ENCODE data around the gene SAMSN1.

Gene SAMSN1

GRCh38 chr21:14545906-14546480 lies at the start of gene SAMSN1:
TSS of gene SAMSN1 (minus strand) at chr21:14546315. CDS start at chr21:14546261, 54 bp downstream.
- DNase-seq: peak; percentile 36 to 75

- no peak for DNase-seq
Measured at GRCh38 chr21:14595449-14595848, 49.3 kb upstream of the SAMSN1 start.

- DNase-seq: no peak
Measured at GRCh38 chr21:14594967-14595366, 48.9 kb upstream of the SAMSN1 start.

GRCh38 chr21:14593230-14593629 lies 47.1 kb upstream of the SAMSN1 start:
- DNase-seq: no peak

- no peak for DNase-seq
Measured at GRCh38 chr21:14592296-14593000, 46.3 kb upstream of the SAMSN1 start.

GRCh38 chr21:14591882-14592281 lies 45.8 kb upstream of the SAMSN1 start:
- no peak for DNase-seq

- DNase-seq: no peak
Measured at GRCh38 chr21:14591377-14591776, 45.3 kb upstream of the SAMSN1 start.

GRCh38 chr21:14589855-14590563 lies 43.9 kb upstream of the SAMSN1 start:
- DNase-seq: no peak

- DNase-seq: no peak
Measured at GRCh38 chr21:14587266-14587665, 41.2 kb upstream of the SAMSN1 start.

- DNase-seq: no peak
Measured at GRCh38 chr21:14585122-14585521, 39.0 kb upstream of the SAMSN1 start.

GRCh38 chr21:14584357-14585095 lies 38.4 kb upstream of the SAMSN1 start:
- DNase-seq: no peak

GRCh38 chr21:14583629-14584255 lies 37.6 kb upstream of the SAMSN1 start:
- no peak for DNase-seq

GRCh38 chr21:14582934-14583628 lies 37.0 kb upstream of the SAMSN1 start:
- DNase-seq: no peak

GRCh38 chr21:14581902-14582457 lies 35.9 kb upstream of the SAMSN1 start:
- no peak for DNase-seq

- DNase-seq: no peak
Measured at GRCh38 chr21:14573244-14573643, 27.1 kb upstream of the SAMSN1 start.

GRCh38 chr21:14572204-14572780 lies 26.2 kb upstream of the SAMSN1 start:
- DNase-seq: no peak

- no peak for DNase-seq
Measured at GRCh38 chr21:14569868-14570267, 23.8 kb upstream of the SAMSN1 start.

GRCh38 chr21:14569026-14569621 lies 23.0 kb upstream of the SAMSN1 start:
- no peak for DNase-seq

- no peak for DNase-seq
Measured at GRCh38 chr21:14567331-14568279, 21.5 kb upstream of the SAMSN1 start.

- DNase-seq: no peak
Measured at GRCh38 chr21:14566894-14567293, 20.8 kb upstream of the SAMSN1 start.
